Naive thymus-derived CD4-positive, alpha-beta T cell (primary cell): Measurements from ENCODE around the gene YES1. TPM values are rescaled to one million over a fixed set of nuclear protein-coding genes. Genes with fewer than 3 reads are reported as not detected.

Experiments used
- ATAC-seq: fragments of 150-1000 bp; cut with Tn5 transposase; 2 replicates; pipeline ENCODE4 v1.10.0; 2021; ENCODE audit warnings: mild to moderate bottlenecking, moderate library complexity
- CTCF ChIA-PET: fragments of 350-600 bp; sonication (Branson Sonifier 250); formaldehyde crosslinking; loops from one replicate; lab custom pipeline; 2021; ENCODE audit warnings: antibody characterized with exemption; lab: Charles Lee
- POLR2A ChIA-PET: fragments of 350-600 bp; sonication (Branson Sonifier 250); formaldehyde crosslinking; loops from one replicate; lab custom pipeline; 2021; ENCODE audit warnings: antibody characterized with exemption, inconsistent platforms; lab: Charles Lee
- DNase-seq, 9 donors: peaks; one replicate each; pipeline versions ENCODE4 v3.0.0 to v3.0.0-alpha.2; 2020 to 2022; ENCODE audit warnings: mixed read lengths in 1 of 9
- H3K27ac ChIP-seq: one replicate; pipeline ENCODE4 v1.7.0; 2013; ENCODE audit warnings: mild to moderate bottlenecking, low read depth, low read length, moderate library complexity
- H3K27me3 ChIP-seq, 2 donors: one replicate each; pipeline ENCODE4 v1.7.0; 2013; ENCODE audit warnings: low read length in 2 of 2, mild to moderate bottlenecking in 2 of 2, moderate library complexity in 2 of 2; ENCODE audit not compliant: control insufficient read depth in 2 of 2, insufficient read depth in 2 of 2
- H3K36me3 ChIP-seq, 3 experiments: 1 replicate in 2 of 3; 2 replicates in 1 of 3; pipeline ENCODE4 v1.7.0; 2013; ENCODE audit warnings: low read length in 3 of 3, mild to moderate bottlenecking in 3 of 3, moderate library complexity in 1 of 3; ENCODE audit not compliant: insufficient read depth in 3 of 3, control insufficient read depth in 2 of 3
- H3K4me1 ChIP-seq, 2 donors: one replicate each; pipeline ENCODE4 v1.7.0; 2013; ENCODE audit warnings: low read length in 2 of 2, mild to moderate bottlenecking in 2 of 2, moderate library complexity in 1 of 2; ENCODE audit not compliant: control insufficient read depth in 2 of 2, insufficient read depth in 2 of 2
- H3K4me3 ChIP-seq: 2 replicates; pipeline ENCODE4 v1.7.0; 2013; ENCODE audit warnings: mild to moderate bottlenecking, low read length
- H3K9me3 ChIP-seq, 3 experiments: 1 replicate in 2 of 3; 2 replicates in 1 of 3; pipeline ENCODE4 v1.7.0; 2013; ENCODE audit warnings: low read length in 3 of 3; ENCODE audit not compliant: control insufficient read depth in 2 of 3
- H3K27ac Mint-ChIP-seq, 9 donors: one replicate each; pipeline ENCODE4 v1.8.0; 2020 to 2022; ENCODE audit warnings: mixed read lengths in 9 of 9, mild to moderate bottlenecking in 8 of 9, moderate library complexity in 5 of 9, inconsistent platforms in 2 of 9
- H3K27me3 Mint-ChIP-seq, 5 donors: one replicate each; pipeline ENCODE4 v1.8.0; 2021 to 2022; ENCODE audit warnings: mixed read lengths in 5 of 5, mild to moderate bottlenecking in 1 of 5
- H3K36me3 Mint-ChIP-seq, 5 donors: one replicate each; pipeline ENCODE4 v1.8.0; 2020 to 2022; ENCODE audit warnings: mixed read lengths in 5 of 5, mild to moderate bottlenecking in 3 of 5, inconsistent platforms in 1 of 5
- H3K4me1 Mint-ChIP-seq, 7 donors: one replicate each; pipeline ENCODE4 v1.8.0; 2020 to 2022; ENCODE audit warnings: mixed read lengths in 7 of 7, mild to moderate bottlenecking in 3 of 7, inconsistent platforms in 1 of 7
- H3K4me3 Mint-ChIP-seq, 10 donors: one replicate each; pipeline ENCODE4 v1.8.0; 2020 to 2022; ENCODE audit warnings: mild to moderate bottlenecking in 10 of 10, mixed read lengths in 10 of 10, moderate library complexity in 6 of 10, inconsistent platforms in 2 of 10
- H3K9me3 Mint-ChIP-seq, 11 donors: one replicate each; pipeline ENCODE4 v1.8.0; 2020 to 2022; ENCODE audit warnings: mixed read lengths in 11 of 11, mild to moderate bottlenecking in 4 of 11, inconsistent platforms in 1 of 11, moderate library complexity in 1 of 11
- intact Hi-C, 2 donors: fragments of 100-400 bp; cut with micrococcal nuclease; formaldehyde crosslinking; loops; one replicate each; pipeline ENCODE4 v1.15.1; 2023
- polyA plus RNA-seq, 2 donors: library from polyadenylated mRNA; unstranded; fragments of 300-500 nt; fragmentation: Illumina TruSeq; gene quantifications; one replicate each; pipeline ENCODE4 v1.2.3, GENCODE V29; 2021
- total RNA-seq, 6 experiments: library from RNA in 5 of 6; stranded (reverse) in 5 of 6; gene quantifications; 1 replicate in 5 of 6; 2 replicates in 1 of 6; pipeline ENCODE4 v1.2.3 and lab custom pipeline; 2021 to 2026

YES1 gene
- total and polyA plus RNA-seq, 7 experiments from 2014 or later: 0.66 to 15.8 (median 14.7) TPM

DNA sequence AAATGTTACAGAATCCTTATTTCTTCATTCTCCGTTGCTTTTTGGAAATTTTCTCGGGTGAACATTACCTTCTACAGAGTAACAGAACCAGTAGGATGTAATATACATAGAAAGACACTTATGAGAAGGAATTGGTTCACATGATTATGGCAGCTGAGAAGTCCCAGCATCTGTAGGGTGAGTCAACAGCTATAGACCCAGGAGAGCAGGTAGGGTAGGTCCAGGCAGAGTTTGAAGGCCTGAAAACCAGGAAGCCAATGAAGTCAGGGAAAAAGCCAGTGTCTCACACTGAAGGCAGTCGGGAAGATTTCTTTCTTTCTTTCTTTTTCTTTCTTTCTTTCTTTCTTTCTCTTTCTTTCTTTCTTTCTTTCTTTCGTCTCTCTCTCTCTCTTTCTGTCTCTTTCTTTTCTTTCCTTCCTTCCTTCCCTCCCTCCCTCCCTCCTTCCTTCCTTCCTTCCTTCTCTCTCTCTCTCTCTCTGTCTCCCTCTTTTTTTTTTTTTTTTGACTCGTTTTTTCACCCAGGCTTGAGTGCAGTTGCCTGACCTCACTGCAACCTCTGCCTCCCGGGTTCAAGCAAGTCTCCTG, 15.1 kb upstream of the YES1 start:
- no peaks in the 10 kb centered on the region for H3K27me3 ChIP-seq
- intact Hi-C loops: no loop called here
- no peak overlapping the region for H3K4me3 ChIP-seq
- Mint-ChIP-seq H3K4me3 (peak overlapping the region in 1 of 10 donors; percentile 39), H3K9me3 (no peaks in the 10 kb centered on the region), H3K27me3 (peaks cover 0 to 14% (median 0%) of the 10 kb centered on the region in 5 donors), H3K36me3 (no peaks in the 10 kb centered on the region), H3K27ac (peak overlapping the region in 3 of 9 donors; percentile 8 to 67 (median 65)), H3K4me1 (peaks cover 10 to 36% (median 32%) of the 10 kb centered on the region in 7 donors)
- CTCF ChIA-PET: no interaction called here
- H3K27ac ChIP-seq: no peak overlapping the region
- no peaks in the 10 kb centered on the region for H3K9me3 ChIP-seq
- H3K4me1 ChIP-seq: peaks cover 15 to 22% of the 10 kb centered on the region in 2 donors
- ATAC-seq (no peak), DNase-seq (no peak)
- POLR2A ChIA-PET: no interaction called here
- no peaks in the 10 kb centered on the region for H3K36me3 ChIP-seq

DNA sequence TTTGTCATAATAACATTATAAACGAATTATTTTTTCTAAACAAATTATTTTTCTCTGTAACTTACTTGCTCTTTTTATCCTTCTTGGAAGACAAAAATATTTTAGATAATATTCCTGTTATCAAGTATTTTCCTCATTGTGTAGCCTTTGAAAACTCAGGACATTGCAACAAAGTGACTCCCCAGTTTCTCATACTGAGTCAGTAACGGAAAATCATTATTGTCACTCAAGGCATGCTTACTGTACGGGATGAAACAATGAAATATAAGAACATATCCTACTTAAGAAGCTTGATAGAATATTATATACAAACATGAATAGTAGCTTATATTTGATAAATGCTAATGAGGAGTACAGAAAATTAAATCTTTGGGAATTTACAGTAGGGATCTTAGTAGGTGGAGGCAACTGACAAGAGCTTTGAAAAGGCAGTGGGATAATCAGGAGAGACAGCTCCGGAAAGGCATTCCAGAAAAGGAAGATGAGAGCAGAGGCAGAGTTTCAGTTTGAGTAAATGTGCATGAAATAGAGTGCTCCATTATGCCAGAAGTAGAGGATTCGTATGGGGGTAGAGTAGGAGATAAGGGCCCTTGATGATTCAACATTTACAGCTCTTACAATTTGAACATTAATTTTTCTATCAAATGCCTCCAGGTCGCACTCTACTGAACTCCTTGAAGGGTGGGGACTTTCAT, 14.0 kb upstream of the YES1 start:
- no peak overlapping the region for H3K27ac ChIP-seq
- Mint-ChIP-seq H3K27ac (no peak overlapping the region), H3K4me3 (no peak overlapping the region), H3K36me3 (no peaks in the 10 kb centered on the region), H3K4me1 (peaks cover 10 to 28% (median 22%) of the 10 kb centered on the region in 7 donors), H3K9me3 (no peaks in the 10 kb centered on the region), H3K27me3 (peaks cover 0 to 17% (median 0%) of the 10 kb centered on the region in 5 donors)
- no peaks in the 10 kb centered on the region for H3K27me3 ChIP-seq
- H3K4me3 ChIP-seq: no peak overlapping the region
- intact Hi-C loops: no loop called here
- DNase-seq (no peak), ATAC-seq (no peak)
- H3K4me1 ChIP-seq: peaks cover 15 to 16% of the 10 kb centered on the region in 2 donors
- POLR2A ChIA-PET: interaction anchor here (0.7 to 1.1 kb wide), 3 partner anchors 11 to 40 kb away, joined by 3 to 4 read pairs (median 3); no protein-coding TSS in a partner anchor
- H3K9me3 ChIP-seq: no peaks in the 10 kb centered on the region
- H3K36me3 ChIP-seq: no peaks in the 10 kb centered on the region
- CTCF ChIA-PET: interaction anchor here (1.2 kb wide), 1 partner anchor 14 kb away, joined by 6 read pairs; no protein-coding TSS in a partner anchor

DNA sequence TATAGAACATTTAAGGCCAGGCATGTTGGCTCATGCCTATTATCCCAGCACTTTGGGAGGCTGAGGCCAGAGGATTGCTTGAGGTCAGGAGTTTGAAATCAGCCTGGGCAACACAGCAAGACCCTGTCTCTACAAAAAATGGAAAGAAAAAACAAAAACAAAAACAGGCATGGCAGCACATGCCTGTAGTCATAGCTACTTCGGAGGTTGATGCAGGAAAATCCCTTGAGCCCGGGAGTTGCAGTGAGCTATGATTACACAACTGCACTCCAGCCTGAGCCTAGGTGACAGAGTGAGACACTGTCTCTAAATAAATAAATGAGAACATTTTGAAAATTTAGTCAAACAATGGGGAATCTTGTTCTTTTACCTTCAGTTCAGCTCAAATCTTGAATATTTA, 12.1 kb upstream of the YES1 start:
- H3K27ac ChIP-seq: no peak overlapping the region
- H3K4me3 ChIP-seq: no peak overlapping the region
- DNase-seq: no peak
- H3K4me1 ChIP-seq: no peaks in the 10 kb centered on the region
- Mint-ChIP-seq H3K36me3 (no peaks in the 10 kb centered on the region), H3K4me1 (peaks cover 3 to 18% (median 9%) of the 10 kb centered on the region in 7 donors), H3K9me3 (no peaks in the 10 kb centered on the region), H3K4me3 (no peak overlapping the region), H3K27me3 (peaks cover 0 to 17% (median 0%) of the 10 kb centered on the region in 5 donors), H3K27ac (no peak overlapping the region)
- H3K9me3 ChIP-seq: no peaks in the 10 kb centered on the region
- ATAC-seq: no peak
- ChIA-PET CTCF (no interaction called here), POLR2A (interaction anchor here (0.6 to 1.7 kb wide), 3 partner anchors 11 to 123 kb away, joined by 3 to 11 read pairs (median 3); no protein-coding TSS in a partner anchor)
- intact Hi-C loops: no loop called here
- H3K36me3 ChIP-seq: no peaks in the 10 kb centered on the region
- H3K27me3 ChIP-seq: no peaks in the 10 kb centered on the region

DNA sequence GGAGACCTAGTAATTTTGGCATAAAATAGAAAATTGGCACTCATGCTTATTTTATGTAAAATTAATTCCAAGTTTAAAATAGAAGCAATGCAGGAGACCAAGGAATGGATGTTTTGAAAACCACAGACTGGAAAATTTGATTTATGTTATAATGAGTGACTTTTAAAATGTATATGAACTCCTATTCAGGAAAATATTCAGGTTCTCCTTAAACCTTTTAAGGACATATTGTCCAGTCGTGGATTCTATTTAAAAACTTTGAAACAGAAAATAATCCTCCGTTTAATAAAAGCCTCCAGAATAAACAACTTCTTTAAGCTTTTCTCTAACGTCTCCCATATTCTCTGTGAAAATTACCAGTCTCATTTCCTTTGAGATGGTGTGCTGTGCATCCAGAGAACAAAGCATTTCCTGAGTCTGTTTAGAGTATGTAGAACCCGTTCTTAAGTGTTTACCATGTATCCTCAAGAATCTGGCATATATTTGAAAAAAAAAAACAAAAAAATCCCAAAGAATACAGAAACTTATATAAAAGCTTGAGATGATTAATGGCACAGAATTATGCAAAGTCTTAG, 8.6 kb upstream of the YES1 start:
- POLR2A ChIA-PET: interaction anchor here (0.9 to 1.9 kb wide), 3 partner anchors 8 to 195 kb away, joined by 3 to 7 read pairs (median 4); partner anchors contain the start of gene YES1
- Histone ChIP-seq H3K36me3 (no peaks in the 10 kb centered on the region), H3K27me3 (no peaks in the 10 kb centered on the region), H3K27ac (no peak overlapping the region), H3K4me1 (no peaks in the 10 kb centered on the region), H3K9me3 (no peaks in the 10 kb centered on the region), H3K4me3 (no peak overlapping the region)
- CTCF ChIA-PET: interaction anchor here (1.2 to 2.8 kb wide), 3 partner anchors 10 to 21 kb away, joined by 3 to 12 read pairs (median 4); no protein-coding TSS in a partner anchor
- intact Hi-C loops: loop anchor here in 1 of 2 donors (1.0 kb wide), 1 partner anchor 8 kb away; the partner anchor contains the start of gene YES1
- no peak overlapping the region for H3K27ac Mint-ChIP-seq
- no peaks in the 10 kb centered on the region for H3K36me3 Mint-ChIP-seq
- DNase-seq: no peak
- ATAC-seq: no peak
- H3K27me3 Mint-ChIP-seq: peaks cover 0 to 16% (median 0%) of the 10 kb centered on the region in 5 donors
- peak overlapping the region in 1 of 10 donors; percentile 11 for H3K4me3 Mint-ChIP-seq
- H3K4me1 Mint-ChIP-seq: peaks cover 4 to 24% (median 17%) of the 10 kb centered on the region in 7 donors
- H3K9me3 Mint-ChIP-seq: no peaks in the 10 kb centered on the region

DNA sequence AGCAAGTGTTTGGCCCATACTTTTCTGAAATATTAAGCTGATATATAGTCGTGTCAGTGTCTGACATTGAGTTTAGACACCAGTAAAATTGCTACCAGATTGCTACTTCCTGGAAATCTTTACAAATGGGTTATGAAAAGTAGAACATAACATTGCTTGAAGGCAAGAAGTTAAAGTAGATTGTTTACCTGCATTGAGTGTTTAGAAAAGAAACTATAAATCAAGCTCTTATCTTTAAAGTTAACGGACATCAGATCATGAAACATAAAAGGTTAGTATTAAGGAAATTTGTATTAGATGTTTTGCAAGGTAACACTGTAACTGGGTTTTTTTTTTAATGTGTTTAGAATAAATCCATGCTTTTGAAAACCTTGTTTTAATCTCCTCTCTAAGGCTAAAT, 4.8 kb upstream of the YES1 start:
- intact Hi-C loops: loop anchor here in 1 of 2 donors (10.0 kb wide), 1 partner anchor 1828 kb away; no protein-coding TSS in a partner anchor
- Histone ChIP-seq H3K4me3 (no peak overlapping the region), H3K9me3 (no peaks in the 10 kb centered on the region), H3K27ac (no peak overlapping the region), H3K27me3 (no peaks in the 10 kb centered on the region), H3K4me1 (peaks cover 14 to 15% of the 10 kb centered on the region in 2 donors), H3K36me3 (peaks cover 0 to 4% (median 0%) of the 10 kb centered on the region in 3 experiments)
- H3K4me3 Mint-ChIP-seq: no peak overlapping the region
- H3K27ac Mint-ChIP-seq: no peak overlapping the region
- ChIA-PET CTCF (interaction anchor here (0.8 to 1.5 kb wide), 3 partner anchors 14 to 49 kb away, joined by 3 to 5 read pairs (median 4); no protein-coding TSS in a partner anchor), POLR2A (interaction anchor here (0.7 to 2.8 kb wide), 4 partner anchors 13 to 1820 kb away, joined by 3 to 13 read pairs (median 3); partner anchors contain the start of gene ENOSF1)
- peaks cover 0 to 2% (median 0%) of the 10 kb centered on the region in 11 donors for H3K9me3 Mint-ChIP-seq
- ATAC-seq: no peak
- no peak for DNase-seq
- H3K36me3 Mint-ChIP-seq: no peaks in the 10 kb centered on the region
- peaks cover 0 to 11% (median 0%) of the 10 kb centered on the region in 5 donors for H3K27me3 Mint-ChIP-seq
- peaks cover 16 to 51% (median 41%) of the 10 kb centered on the region in 7 donors for H3K4me1 Mint-ChIP-seq

DNA sequence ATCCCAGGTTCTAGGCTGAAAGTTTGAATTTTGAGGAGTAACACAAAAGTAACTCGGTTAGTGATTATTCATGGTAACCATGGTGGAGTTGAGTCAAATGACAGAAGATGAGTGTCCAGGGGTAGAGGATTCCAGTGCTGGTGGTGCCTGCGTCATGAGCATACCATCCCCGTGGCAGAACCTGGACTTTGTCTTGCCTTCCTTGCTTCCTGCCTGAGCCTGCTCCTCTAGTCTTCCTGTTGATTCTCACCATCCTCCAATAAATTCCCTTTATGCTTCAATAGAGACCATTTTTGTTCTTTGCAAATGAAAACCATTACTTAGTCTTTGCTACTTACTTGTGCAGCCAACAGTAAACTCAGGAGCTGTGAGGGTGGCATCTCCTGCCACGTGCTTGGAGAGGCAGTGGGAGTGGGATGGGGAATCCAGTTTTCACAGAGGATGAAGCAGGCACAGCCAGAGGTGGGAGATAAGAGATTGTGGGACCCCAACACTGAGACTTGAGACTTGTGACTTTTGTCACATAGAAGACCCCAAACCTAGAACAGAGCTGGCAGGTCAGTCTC, 4.1 kb upstream of the YES1 start:
- Histone ChIP-seq H3K4me1 (peaks cover 14 to 15% of the 10 kb centered on the region in 2 donors), H3K27ac (no peak overlapping the region), H3K27me3 (no peaks in the 10 kb centered on the region), H3K4me3 (no peak overlapping the region), H3K36me3 (peaks cover 0 to 9% (median 0%) of the 10 kb centered on the region in 3 experiments), H3K9me3 (no peaks in the 10 kb centered on the region)
- peaks cover 16 to 50% (median 43%) of the 10 kb centered on the region in 7 donors for H3K4me1 Mint-ChIP-seq
- no peaks in the 10 kb centered on the region for H3K36me3 Mint-ChIP-seq
- intact Hi-C loops: loop anchor here in 1 of 2 donors (10.0 kb wide), 1 partner anchor 1829 kb away; no protein-coding TSS in a partner anchor
- peak overlapping the region in 1 of 9 donors; percentile 66 for H3K27ac Mint-ChIP-seq
- no peak overlapping the region for H3K4me3 Mint-ChIP-seq
- DNase-seq (no peak), ATAC-seq (no peak)
- H3K9me3 Mint-ChIP-seq: peaks cover 0 to 2% (median 0%) of the 10 kb centered on the region in 11 donors
- POLR2A ChIA-PET: interaction anchor here (0.7 to 2.8 kb wide), 4 partner anchors 10 to 311 kb away, joined by 3 to 13 read pairs (median 3); partner anchors contain the start of gene ENOSF1
- H3K27me3 Mint-ChIP-seq: peaks cover 0 to 11% (median 0%) of the 10 kb centered on the region in 5 donors
- CTCF ChIA-PET: interaction anchor here (0.8 to 3.7 kb wide), 4 partner anchors 14 to 48 kb away, joined by 3 to 25 read pairs (median 4); no protein-coding TSS in a partner anchor
